ENCODE measurements around the gene ZNRF1.

ZNRF1 gene

GRCh38 chr16:75064403-75065148, 65.8 kb downstream of the ZNRF1 start:
- Histone ChIP-seq H3K4me1 (ENCODE audit: control insufficient read depth in 2 of 2, insufficient read depth in 2 of 2, low read length in 2 of 2) (peaks cover 19 to 22% of the 10 kb centered on the region in 2 donors), H3K9me3 (ENCODE audit: control insufficient read depth in 2 of 2, low read length in 2 of 2) (no peaks in the 10 kb centered on the region), H3K36me3 (ENCODE audit: control insufficient read depth in 2 of 2, insufficient read depth in 2 of 2, low read length in 2 of 2) (no peaks in the 10 kb centered on the region), H3K9ac (ENCODE audit: low read depth in 1 of 2, low read length in 2 of 2) (peak overlapping the region; percentile 65 to 74), H3K27ac (ENCODE audit: low read depth in 2 of 2, low read length in 2 of 2) (peak overlapping the region; percentile 95), H3K4me3 (ENCODE audit: low read length in 2 of 2) (peak overlapping the region; percentile 31 to 57), H3K27me3 (ENCODE audit: control insufficient read depth in 2 of 2, insufficient read depth in 2 of 2, low read length in 2 of 2) (no peaks in the 10 kb centered on the region)

- H3K9me3 ChIP-seq (ENCODE audit: control insufficient read depth in 2 of 2, low read length in 2 of 2), result no peaks in the 10 kb centered on the region
- H3K4me1 ChIP-seq (ENCODE audit: control insufficient read depth in 2 of 2, insufficient read depth in 2 of 2, low read length in 2 of 2), result peaks cover 23 to 28% of the 10 kb centered on the region in 2 donors
- peak overlapping the region; percentile 65 to 74 for H3K9ac ChIP-seq (ENCODE audit: low read depth in 1 of 2, low read length in 2 of 2)
- peak overlapping the region; percentile 31 to 57 for H3K4me3 ChIP-seq (ENCODE audit: low read length in 2 of 2)
- peak overlapping the region; percentile 95 for H3K27ac ChIP-seq (ENCODE audit: low read depth in 2 of 2, low read length in 2 of 2)
- H3K36me3 ChIP-seq (ENCODE audit: control insufficient read depth in 2 of 2, insufficient read depth in 2 of 2, low read length in 2 of 2), result no peaks in the 10 kb centered on the region
- H3K27me3 ChIP-seq (ENCODE audit: control insufficient read depth in 2 of 2, insufficient read depth in 2 of 2, low read length in 2 of 2), result no peaks in the 10 kb centered on the region
These were observed 66.3 kb downstream of the ZNRF1 start for GRCh38 chr16:75065149-75065505.

- H3K9me3 ChIP-seq (ENCODE audit: control insufficient read depth in 2 of 2, low read length in 2 of 2), result no peaks in the 10 kb centered on the region
- H3K36me3 ChIP-seq (ENCODE audit: control insufficient read depth in 2 of 2, insufficient read depth in 2 of 2, low read length in 2 of 2), result no peaks in the 10 kb centered on the region
- peak overlapping the region in 1 of 2 donors; percentile 63 for H3K4me3 ChIP-seq (ENCODE audit: low read length in 2 of 2)
- no peaks in the 10 kb centered on the region for H3K27me3 ChIP-seq (ENCODE audit: control insufficient read depth in 2 of 2, insufficient read depth in 2 of 2, low read length in 2 of 2)
- peaks cover 25 to 33% of the 10 kb centered on the region in 2 donors for H3K4me1 ChIP-seq (ENCODE audit: control insufficient read depth in 2 of 2, insufficient read depth in 2 of 2, low read length in 2 of 2)
- peak overlapping the region; percentile 65 to 66 for H3K9ac ChIP-seq (ENCODE audit: low read depth in 1 of 2, low read length in 2 of 2)
- H3K27ac ChIP-seq (ENCODE audit: low read depth in 2 of 2, low read length in 2 of 2), result peak overlapping the region; percentile 95
These were observed 66.8 kb downstream of the ZNRF1 start for GRCh38 chr16:75065521-75066149.

GRCh38 chr16:75066861-75067447, 68.1 kb downstream of the ZNRF1 start:
- Histone ChIP-seq H3K4me1 (ENCODE audit: control insufficient read depth in 2 of 2, insufficient read depth in 2 of 2, low read length in 2 of 2) (peaks cover 27 to 33% of the 10 kb centered on the region in 2 donors), H3K27ac (ENCODE audit: low read depth in 2 of 2, low read length in 2 of 2) (no peak overlapping the region), H3K36me3 (ENCODE audit: control insufficient read depth in 2 of 2, insufficient read depth in 2 of 2, low read length in 2 of 2) (no peaks in the 10 kb centered on the region)

GRCh38 chr16:75068085-75069031, 69.5 kb downstream of the ZNRF1 start:
- Histone ChIP-seq H3K36me3 (ENCODE audit: control insufficient read depth in 2 of 2, insufficient read depth in 2 of 2, low read length in 2 of 2) (no peaks in the 10 kb centered on the region), H3K27ac (ENCODE audit: low read depth in 2 of 2, low read length in 2 of 2) (no peak overlapping the region), H3K4me3 (ENCODE audit: low read length in 2 of 2) (no peak overlapping the region), H3K9ac (ENCODE audit: low read depth in 1 of 2, low read length in 2 of 2) (no peak overlapping the region), H3K27me3 (ENCODE audit: control insufficient read depth in 2 of 2, insufficient read depth in 2 of 2, low read length in 2 of 2) (no peaks in the 10 kb centered on the region), H3K4me1 (ENCODE audit: control insufficient read depth in 2 of 2, insufficient read depth in 2 of 2, low read length in 2 of 2) (peaks cover 32 to 38% of the 10 kb centered on the region in 2 donors), H3K9me3 (ENCODE audit: control insufficient read depth in 2 of 2, low read length in 2 of 2) (no peaks in the 10 kb centered on the region)

More at GRCh38 chr16:75066861-75067447, 68.1 kb downstream of the ZNRF1 start:
- Histone ChIP-seq H3K27me3 (ENCODE audit: control insufficient read depth in 2 of 2, insufficient read depth in 2 of 2, low read length in 2 of 2) (no peaks in the 10 kb centered on the region), H3K4me3 (ENCODE audit: low read length in 2 of 2) (no peak overlapping the region), H3K9ac (ENCODE audit: low read depth in 1 of 2, low read length in 2 of 2) (no peak overlapping the region), H3K9me3 (ENCODE audit: control insufficient read depth in 2 of 2, low read length in 2 of 2) (no peaks in the 10 kb centered on the region)

GRCh38 chr16:75070012-75070841, 71.4 kb downstream of the ZNRF1 start:
- H3K27me3 ChIP-seq (ENCODE audit: control insufficient read depth in 2 of 2, insufficient read depth in 2 of 2, low read length in 2 of 2), result no peaks in the 10 kb centered on the region
- H3K4me3 ChIP-seq (ENCODE audit: low read length in 2 of 2), result no peak overlapping the region
- no peaks in the 10 kb centered on the region for H3K9me3 ChIP-seq (ENCODE audit: control insufficient read depth in 2 of 2, low read length in 2 of 2)
- H3K9ac ChIP-seq (ENCODE audit: low read depth in 1 of 2, low read length in 2 of 2), result peak overlapping the region in 1 of 2 donors; percentile 17
- H3K4me1 ChIP-seq (ENCODE audit: control insufficient read depth in 2 of 2, insufficient read depth in 2 of 2, low read length in 2 of 2), result peaks cover 23 to 25% of the 10 kb centered on the region in 2 donors
- H3K27ac ChIP-seq (ENCODE audit: low read depth in 2 of 2, low read length in 2 of 2), result peak overlapping the region; percentile 30 to 45
- no peaks in the 10 kb centered on the region for H3K36me3 ChIP-seq (ENCODE audit: control insufficient read depth in 2 of 2, insufficient read depth in 2 of 2, low read length in 2 of 2)

GRCh38 chr16:75071621-75072020, 72.8 kb downstream of the ZNRF1 start:
- no peak overlapping the region for H3K4me3 ChIP-seq (ENCODE audit: low read length in 2 of 2)
- H3K4me1 ChIP-seq (ENCODE audit: control insufficient read depth in 2 of 2, insufficient read depth in 2 of 2, low read length in 2 of 2), result peaks cover 17 to 18% of the 10 kb centered on the region in 2 donors
- H3K27ac ChIP-seq (ENCODE audit: low read depth in 2 of 2, low read length in 2 of 2), result peak overlapping the region in 1 of 2 donors; percentile 59
- no peaks in the 10 kb centered on the region for H3K9me3 ChIP-seq (ENCODE audit: control insufficient read depth in 2 of 2, low read length in 2 of 2)
- H3K36me3 ChIP-seq (ENCODE audit: control insufficient read depth in 2 of 2, insufficient read depth in 2 of 2, low read length in 2 of 2), result no peaks in the 10 kb centered on the region
- H3K27me3 ChIP-seq (ENCODE audit: control insufficient read depth in 2 of 2, insufficient read depth in 2 of 2, low read length in 2 of 2), result no peaks in the 10 kb centered on the region
- H3K9ac ChIP-seq (ENCODE audit: low read depth in 1 of 2, low read length in 2 of 2), result no peak overlapping the region

- H3K27ac ChIP-seq (ENCODE audit: low read depth in 2 of 2, low read length in 2 of 2), result peak overlapping the region; percentile 56 to 59
- H3K4me3 ChIP-seq (ENCODE audit: low read length in 2 of 2), result no peak overlapping the region
- no peaks in the 10 kb centered on the region for H3K27me3 ChIP-seq (ENCODE audit: control insufficient read depth in 2 of 2, insufficient read depth in 2 of 2, low read length in 2 of 2)
- H3K36me3 ChIP-seq (ENCODE audit: control insufficient read depth in 2 of 2, insufficient read depth in 2 of 2, low read length in 2 of 2), result no peaks in the 10 kb centered on the region
- peaks cover 17 to 18% of the 10 kb centered on the region in 2 donors for H3K4me1 ChIP-seq (ENCODE audit: control insufficient read depth in 2 of 2, insufficient read depth in 2 of 2, low read length in 2 of 2)
- no peaks in the 10 kb centered on the region for H3K9me3 ChIP-seq (ENCODE audit: control insufficient read depth in 2 of 2, low read length in 2 of 2)
- no peak overlapping the region for H3K9ac ChIP-seq (ENCODE audit: low read depth in 1 of 2, low read length in 2 of 2)
These were observed 73.6 kb downstream of the ZNRF1 start for GRCh38 chr16:75072239-75072947.
